HG02870 (cell line): ENCODE data around the gene TMEM81.

ENCODE experiments used
- ATAC-seq: cut with Tn5 transposase; IDR thresholded peaks from one replicate; pipeline ENCODE4 v1.9.1; 2021; ENCODE audit warnings: mild to moderate bottlenecking, moderate library complexity; ENCODE audit not compliant: unreplicated experiment

TMEM81 gene

DNA sequence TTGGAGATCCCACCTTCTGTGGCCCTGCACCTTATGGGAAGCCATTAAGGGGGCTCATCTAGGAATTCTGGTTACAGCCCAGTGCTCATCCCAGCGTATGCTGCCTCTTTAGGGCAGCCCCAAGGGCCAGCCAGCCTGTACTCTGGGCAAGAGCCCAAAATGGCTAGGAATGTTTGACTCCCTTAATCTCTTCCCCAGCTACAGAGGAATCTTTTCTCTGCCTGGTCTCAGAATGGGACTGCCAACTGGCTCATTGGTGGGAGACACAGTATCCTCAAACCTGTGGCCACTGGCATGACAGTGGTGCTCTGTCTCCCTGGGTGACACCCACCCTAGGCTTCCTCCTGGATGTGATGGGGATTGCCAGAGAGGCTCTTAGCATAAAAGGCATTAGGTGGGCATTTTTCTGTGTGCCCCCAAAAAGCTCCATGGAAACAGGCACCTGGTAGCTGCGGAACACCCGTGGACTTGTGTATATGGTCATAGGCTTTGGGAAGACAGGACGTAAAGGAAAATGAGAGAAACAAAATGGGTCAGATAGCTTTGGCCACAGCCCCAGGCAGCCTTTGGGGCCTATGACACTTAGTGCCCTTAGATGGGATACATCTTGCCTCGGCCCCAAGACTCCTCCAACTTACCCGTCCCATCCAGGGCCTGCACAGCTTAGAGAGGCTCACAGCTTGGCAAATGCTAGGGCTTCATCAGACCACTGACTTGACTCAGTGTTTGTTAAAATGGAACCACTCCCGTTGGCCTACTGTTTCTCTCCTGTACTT lies 6.9 kb downstream of the TMEM81 start:
- no peak for ATAC-seq

DNA sequence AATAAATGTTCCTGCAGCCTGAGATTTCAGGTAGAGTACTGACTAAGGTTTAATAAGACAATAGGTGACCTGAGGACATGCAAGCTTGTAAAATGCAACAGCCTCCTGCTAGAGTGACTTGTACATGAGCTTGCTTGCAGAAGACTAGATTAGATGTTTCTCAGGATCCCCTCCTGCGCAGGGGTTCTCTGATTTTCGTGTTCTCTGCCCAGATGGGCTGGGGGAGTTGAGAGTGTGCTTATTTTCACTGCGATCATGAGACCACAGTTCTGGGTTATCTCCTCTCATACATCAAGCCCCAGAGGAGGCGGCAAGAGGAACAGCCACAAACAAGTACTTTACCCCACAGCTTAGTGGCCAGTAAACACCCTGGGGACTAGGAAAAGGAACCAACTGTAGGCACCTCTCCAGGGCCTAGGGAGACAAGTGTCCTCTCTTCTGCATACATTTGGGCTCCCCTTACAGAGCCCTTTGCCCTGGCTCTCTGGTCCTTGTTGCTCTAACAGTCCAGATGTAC lies 8.0 kb downstream of the TMEM81 start:
- ATAC-seq, result no peak

DNA sequence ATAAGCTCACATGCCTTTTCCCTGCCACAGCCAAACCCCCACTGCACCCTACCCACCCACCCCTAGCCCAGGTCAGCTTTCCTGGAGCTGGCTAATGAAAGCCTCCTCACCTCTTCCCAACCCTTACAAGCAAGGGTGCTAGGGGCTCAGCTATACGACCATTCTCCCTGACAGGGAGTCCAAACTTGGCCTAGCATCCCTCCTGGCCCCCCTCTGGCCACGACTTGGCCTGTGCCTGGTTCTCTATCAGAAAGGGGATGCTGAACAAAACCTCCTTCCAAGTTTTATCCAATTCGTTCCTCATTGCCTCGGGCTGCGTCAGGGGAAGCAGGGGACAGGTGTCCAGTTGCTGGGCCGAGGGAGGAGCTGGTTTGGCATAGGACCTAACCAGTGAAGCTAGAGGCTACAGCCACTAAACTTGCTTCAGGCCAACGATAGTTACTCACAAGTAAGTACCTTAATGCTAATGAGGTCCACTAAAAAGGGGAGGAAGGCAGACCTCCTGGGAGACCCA lies 8.6 kb downstream of the TMEM81 start:
- no peak for ATAC-seq

GRCh38 chr1:205074513-205074912 lies 9.7 kb downstream of the TMEM81 start:
- ATAC-seq, result no peak

DNA sequence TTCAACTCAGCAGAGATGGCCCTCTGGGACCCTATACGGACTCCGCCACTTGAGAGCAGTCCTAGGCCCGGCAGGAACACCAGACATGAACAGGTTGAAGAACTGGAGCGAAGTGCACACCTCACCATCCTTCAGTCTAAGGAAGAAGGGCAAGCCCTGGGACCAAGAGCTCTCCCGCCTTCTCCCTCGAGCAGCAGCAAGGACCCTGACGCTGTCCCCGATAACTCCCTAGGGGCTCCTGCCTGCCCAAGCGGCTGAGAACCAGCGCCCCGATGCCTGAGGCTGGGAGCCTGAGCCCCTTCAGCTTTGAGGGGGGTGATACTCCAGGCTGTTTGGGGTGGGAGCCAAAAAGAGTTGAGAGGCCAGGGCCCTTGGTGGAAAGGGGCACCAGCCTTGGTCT lies 10.2 kb downstream of the TMEM81 start:
- no peak for ATAC-seq

- no peak for ATAC-seq
These were observed 10.7 kb downstream of the TMEM81 start for GRCh38 chr1:205073511-205073910.

DNA sequence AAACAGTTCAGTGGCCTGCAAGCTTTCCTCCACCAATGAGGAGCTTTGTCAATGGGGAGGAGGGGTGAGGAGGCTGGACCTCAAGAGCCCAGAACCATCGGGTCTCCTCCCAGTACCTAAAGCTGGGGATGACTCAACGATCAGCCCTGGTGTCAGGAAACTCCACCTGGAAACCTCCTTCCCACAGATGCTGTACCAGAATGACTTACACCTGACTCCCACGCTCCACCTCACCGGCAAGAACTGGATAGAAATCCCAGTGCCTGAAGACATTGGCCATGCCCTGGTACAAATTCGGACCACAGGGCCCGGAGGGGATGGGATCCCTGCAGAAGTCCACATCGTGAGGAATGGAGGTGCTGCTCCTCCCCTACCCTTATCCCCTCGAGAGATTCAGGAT lies 11.4 kb downstream of the TMEM81 start:
- no peak for ATAC-seq

GRCh38 chr1:205072286-205072685 lies 12.0 kb downstream of the TMEM81 start:
- ATAC-seq, result no peak

GRCh38 chr1:205071801-205072200 lies 12.5 kb downstream of the TMEM81 start:
- no peak for ATAC-seq

DNA sequence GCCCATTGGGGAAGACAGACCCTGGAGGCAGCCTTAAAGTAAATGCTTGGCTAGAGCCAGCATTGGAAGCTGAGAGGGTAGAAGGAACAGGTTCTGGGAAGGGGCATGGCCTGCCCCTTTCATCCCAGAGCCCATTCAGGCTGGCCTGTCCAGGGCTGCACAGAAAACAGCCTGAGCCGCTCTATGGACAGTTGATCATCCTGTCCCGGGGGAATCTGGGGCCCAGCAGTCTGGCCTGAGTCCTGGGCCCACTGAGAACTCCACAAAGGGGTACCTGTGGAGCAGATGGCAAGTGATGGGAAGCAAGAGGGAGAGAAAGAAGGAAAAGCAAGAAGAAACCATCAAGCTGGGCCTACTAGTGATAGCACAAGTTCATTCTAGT lies 13.2 kb downstream of the TMEM81 start:
- no peak for ATAC-seq

GRCh38 chr1:205069371-205070125 lies 14.7 kb downstream of the TMEM81 start:
- ATAC-seq, result no peak

GRCh38 chr1:205068457-205069040 lies 15.7 kb downstream of the TMEM81 start:
- no peak for ATAC-seq

- no peak for ATAC-seq
These were observed 16.3 kb downstream of the TMEM81 start for GRCh38 chr1:205068001-205068400.

- ATAC-seq, result no peak
These were observed 17.2 kb downstream of the TMEM81 start for GRCh38 chr1:205067031-205067430.

GRCh38 chr1:205066141-205066818 lies 18.0 kb downstream of the TMEM81 start:
- ATAC-seq, result no peak

- no peak for ATAC-seq
These were observed 18.6 kb downstream of the TMEM81 start for GRCh38 chr1:205065666-205066065.

DNA sequence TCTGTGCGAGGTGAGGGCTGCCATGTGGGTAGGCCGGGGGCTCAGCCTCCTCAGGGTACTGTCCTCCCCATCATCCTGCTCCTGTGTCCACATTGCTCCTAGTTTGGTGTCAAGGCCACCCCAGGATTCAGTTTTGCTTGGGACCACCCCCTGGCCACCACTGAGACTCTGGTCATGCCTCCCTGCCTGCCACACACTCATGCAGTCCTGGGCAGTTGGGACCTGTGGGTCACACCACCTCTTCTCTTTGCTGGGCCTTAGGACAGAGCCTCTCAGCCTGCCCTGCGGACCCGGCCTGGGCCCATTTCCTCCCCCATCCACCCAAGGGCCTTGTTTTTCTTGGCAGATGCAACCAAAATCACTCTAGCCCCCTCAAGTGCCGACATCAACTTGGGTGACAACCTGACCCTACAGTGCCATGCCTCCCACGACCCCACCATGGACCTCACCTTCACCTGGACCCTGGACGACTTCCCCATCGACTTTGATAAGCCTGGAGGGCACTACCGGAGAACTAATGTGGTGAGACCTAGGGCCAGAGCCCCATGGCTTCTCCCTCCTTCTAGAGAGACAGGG lies 19.4 kb downstream of the TMEM81 start:
- ATAC-seq, result no peak

GRCh38 chr1:205064301-205064700 lies 20.0 kb downstream of the TMEM81 start:
- ATAC-seq, result no peak

- no peak for ATAC-seq
These were observed 21.4 kb downstream of the TMEM81 start for GRCh38 chr1:205062895-205063294.

GRCh38 chr1:205062319-205062718 lies 21.9 kb downstream of the TMEM81 start:
- no peak for ATAC-seq

GRCh38 chr1:205061665-205062069 lies 22.6 kb downstream of the TMEM81 start:
- ATAC-seq, result no peak
